IMR-90 (cell line): ENCODE data around the gene OSM. TPM values are rescaled to one million over a fixed set of nuclear protein-coding genes. Genes with fewer than 3 reads are reported as not detected.
A peak's percentile ranks its signal among the peaks of the same experiment; 100 is the strongest.

Experiments
- ATAC-seq: fragments of 200-7000 bp; cut with Tn5 transposase; 2 replicates; pipeline ENCODE4 v1.9.1; 2020; ENCODE audit warnings: low read depth, mild to moderate bottlenecking, moderate library complexity
- BruUV-seq: library from RNA; stranded (reverse); fragments of 400-500 nt; replicated peaks from 2 replicates; lab custom pipeline; 2021; lab: Mats Ljungman, UMichigan
- CTCF ChIA-PET: fragments of 300-600 bp; formaldehyde crosslinking; extraction: SDS; loops from one replicate; lab custom pipeline; 2021; ENCODE audit warnings: antibody characterized with exemption; lab: Yijun Ruan, JAX
- POLR2A ChIA-PET: fragments of 300-600 bp; sonication (Branson Sonifier 250); formaldehyde crosslinking; loops from one replicate; lab custom pipeline; 2022; ENCODE audit warnings: antibody characterized with exemption; ENCODE audit not compliant: unreplicated experiment; lab: Charles Lee
- DNase-seq: peaks from one replicate; pipeline ENCODE4 v3.0.0; 2013
- H2AFZ ChIP-seq: replicated peaks from 2 replicates; pipeline ENCODE3; 2013; ENCODE audit warnings: low read length, mild to moderate bottlenecking; ENCODE audit not compliant: poor library complexity
- H2AK5ac ChIP-seq: 2 replicates; pipeline ENCODE4 v1.6.1; 2013; ENCODE audit warnings: low read depth, low read length, inconsistent platforms
- H2AK9ac ChIP-seq: replicated peaks from 2 replicates; pipeline ENCODE3; 2013; ENCODE audit warnings: mild to moderate bottlenecking, low read depth, low read length, moderate library complexity; ENCODE audit not compliant: poor library complexity
- H2BK120ac ChIP-seq: 2 replicates; pipeline ENCODE4 v1.6.1; 2013; ENCODE audit warnings: low read depth, low read length, inconsistent platforms
- H2BK15ac ChIP-seq: 3 replicates; pipeline ENCODE4 v1.6.1; 2013; ENCODE audit warnings: low read depth, low read length, inconsistent platforms
- H2BK20ac ChIP-seq: 2 replicates; pipeline ENCODE4 v1.6.1; 2013; ENCODE audit warnings: low read depth, mild to moderate bottlenecking, inconsistent platforms, low read length, moderate library complexity
- H2BK5ac ChIP-seq: 2 replicates; pipeline ENCODE4 v1.6.1; 2013; ENCODE audit warnings: mild to moderate bottlenecking, low read depth, low read length, inconsistent platforms; ENCODE audit not compliant: poor library complexity, severe bottlenecking
- H3K14ac ChIP-seq: replicated peaks from 2 replicates; pipeline ENCODE4 v1.6.1; 2013; ENCODE audit warnings: low read depth, low read length, inconsistent platforms
- H3K18ac ChIP-seq: 2 replicates; pipeline ENCODE4 v1.6.1; 2013; ENCODE audit warnings: low read depth, low read length, control low read depth
- H3K23ac ChIP-seq: 2 replicates; pipeline ENCODE4 v1.6.1; 2013; ENCODE audit warnings: low read depth, low read length, inconsistent platforms
- H3K27ac ChIP-seq: 2 replicates; pipeline ENCODE4 v1.5.1; 2013; ENCODE audit warnings: mild to moderate bottlenecking, control low read depth, low read length; ENCODE audit not compliant: insufficient read depth
- H3K27me3 ChIP-seq: 2 replicates; pipeline ENCODE4 v1.6.1; 2013; ENCODE audit warnings: low read length; ENCODE audit not compliant: control insufficient read depth, insufficient read depth
- H3K36me3 ChIP-seq: 2 replicates; pipeline ENCODE4 v1.6.1; 2013; ENCODE audit warnings: low read length, mixed read lengths; ENCODE audit not compliant: control insufficient read depth, insufficient read depth
- H3K4ac ChIP-seq: 2 replicates; pipeline ENCODE4 v1.6.1; 2013; ENCODE audit warnings: low read depth, low read length, inconsistent platforms
- H3K4me1 ChIP-seq: 2 replicates; pipeline ENCODE4 v1.6.1; 2013; ENCODE audit warnings: low read length, mixed read lengths; ENCODE audit not compliant: control insufficient read depth, insufficient read depth
- H3K4me2 ChIP-seq: 2 replicates; pipeline ENCODE4 v1.6.1; 2013; ENCODE audit warnings: low read depth, mild to moderate bottlenecking, control low read depth, low read length, moderate library complexity
- H3K4me3 ChIP-seq: 2 replicates; pipeline ENCODE4 v1.5.1; 2013; ENCODE audit warnings: low read depth, mild to moderate bottlenecking, control low read depth, low read length, moderate library complexity; ENCODE audit not compliant: insufficient read depth
- H3K56ac ChIP-seq: 2 replicates; pipeline ENCODE4 v1.6.1; 2013; ENCODE audit warnings: low read length, inconsistent platforms; ENCODE audit not compliant: insufficient read depth; ENCODE audit errors: extremely low read depth
- H3K79me1 ChIP-seq, 2 experiments: 2 replicates each; pipeline ENCODE4 v1.6.1; 2013; ENCODE audit warnings: low read length in 2 of 2, inconsistent platforms in 1 of 2, low read depth in 1 of 2
- H3K9ac ChIP-seq: 2 replicates; pipeline ENCODE4 v1.6.1; 2013; ENCODE audit warnings: low read depth, low read length, control low read depth
- H3K9me1 ChIP-seq: 2 replicates; pipeline ENCODE4 v1.6.1; 2013; ENCODE audit warnings: low read length, inconsistent platforms; ENCODE audit not compliant: insufficient read depth
- H3K9me3 ChIP-seq: 2 replicates; pipeline ENCODE4 v1.6.1; 2013; ENCODE audit warnings: low read length; ENCODE audit not compliant: control insufficient read depth, insufficient read depth
- H4K20me1 ChIP-seq: 2 replicates; pipeline ENCODE4 v1.6.1; 2013; ENCODE audit warnings: low read length, inconsistent platforms; ENCODE audit not compliant: insufficient read depth
- H4K5ac ChIP-seq: 2 replicates; pipeline ENCODE4 v1.6.1; 2013; ENCODE audit warnings: mild to moderate bottlenecking, low read depth, low read length, control low read depth
- H4K8ac ChIP-seq, 2 experiments: 2 replicates each; pipeline ENCODE4 v1.6.1; 2013; ENCODE audit warnings: low read depth in 2 of 2, low read length in 2 of 2, control low read depth in 1 of 2, inconsistent platforms in 1 of 2
- H4K91ac ChIP-seq: 2 replicates; pipeline ENCODE4 v1.6.1; 2013; ENCODE audit warnings: low read depth, low read length, inconsistent platforms; ENCODE audit not compliant: insufficient read depth
- BHLHE40 ChIP-seq: fragments of 150-350 bp; IDR thresholded peaks from 2 replicates; pipeline ENCODE4 v1.6.1; 2016; ENCODE audit warnings: mild to moderate bottlenecking, low read depth, low read length
- FOS ChIP-seq: fragments of 150-350 bp; IDR thresholded peaks from 2 replicates; pipeline ENCODE4 v1.6.1; 2016; ENCODE audit warnings: low read depth, low read length
- MAZ ChIP-seq: IDR thresholded peaks from 2 replicates; pipeline ENCODE4 v1.6.1; 2012; ENCODE audit warnings: low read depth, mild to moderate bottlenecking, low read length, improper control_type of control experiment, moderate library complexity, borderline replicate concordance
- WGBS, 2 experiments: methylation state at CpG; one replicate each; pipeline versions ENCODE4 v1.1.5 to v1.1.7; 2013; ENCODE audit warnings: missing lambda C conversion rate in 2 of 2; ENCODE audit not compliant: insufficient read length in 1 of 2; ENCODE audit errors: extremely low coverage in 2 of 2; 5-methylcytosine and 5-hydroxymethylcytosine counted together
- dilution Hi-C: fragments of 300-500 bp; cut with HindIII; formaldehyde crosslinking; loops from one replicate; pipeline ENCODE4 v1.14.3; 2018; ENCODE audit warnings: low sequenced_read_pairs; ENCODE audit not compliant: unreplicated experiment
- in situ Hi-C: fragments of 300-500 bp; cut with MboI; formaldehyde crosslinking; loops from 3 replicates; pipeline ENCODE4 v1.14.3; 2019; ENCODE audit warnings: low sequenced_read_pairs, inconsistent platforms, mixed read lengths
- intact Hi-C: fragments of 100-400 bp; cut with micrococcal nuclease; formaldehyde crosslinking; loops from 2 replicates; pipeline ENCODE4 v1.10.0; 2022
- polyA plus RNA-seq, 3 experiments: library from polyadenylated mRNA; depleted of rRNA; stranded (reverse); fragments of >200 nt; gene quantifications; 2 replicates each; pipeline ENCODE4 v1.2.3, GENCODE V29; 2012; ENCODE audit warnings: low replicate concordance in 1 of 3
- total RNA-seq: library from RNA; depleted of rRNA; stranded (reverse); fragments of >200 nt; gene quantifications from 2 replicates; pipeline ENCODE4 v1.2.3, GENCODE V29; 2012

Gene OSM
- total and polyA plus RNA-seq, 2 of the 4 experiments (the other 2 are of a cell fraction), result not detected

DNA sequence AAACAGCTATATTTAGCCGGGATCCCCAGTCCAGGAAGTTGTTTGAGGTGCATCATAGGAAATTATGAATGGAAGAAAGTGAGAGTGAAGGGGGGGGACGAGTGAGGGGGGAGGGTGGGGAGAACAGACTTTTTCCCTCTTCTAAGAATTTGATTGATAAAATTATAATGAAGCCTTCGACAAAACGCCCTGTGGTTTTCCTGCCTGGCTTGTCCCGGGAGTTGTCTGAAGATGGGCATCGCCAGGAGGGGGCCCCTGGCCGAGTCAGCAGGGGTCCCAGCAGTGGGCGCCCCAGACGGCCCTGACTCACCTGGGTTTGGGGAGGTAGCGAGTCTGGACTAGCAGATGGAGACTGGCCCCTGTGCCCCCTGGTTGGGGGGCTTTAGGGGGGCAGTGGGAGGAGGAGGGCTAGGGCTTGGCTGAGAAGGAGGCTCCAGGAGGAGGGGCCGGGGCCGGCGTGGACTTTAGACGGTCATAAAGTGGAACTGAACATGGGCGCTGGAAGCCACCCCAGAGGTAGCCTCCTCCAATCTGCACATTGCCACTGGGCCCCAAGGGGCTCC, 19.8 kb downstream of the OSM start:
- intact Hi-C loops, result loop anchor here (2.0 to 5.0 kb wide), 2 partner anchors 42 to 90 kb away; no protein-coding TSS in a partner anchor
- CTCF ChIA-PET, result no interaction called here
- Histone ChIP-seq H4K91ac (peak overlapping the region; percentile 99), H3K18ac (peak overlapping the region; percentile 84), H3K9ac (peak overlapping the region; percentile 100), H3K9me3 (no peaks in the 10 kb centered on the region), H2BK20ac (peak overlapping the region; percentile 77; the same call in 1 of the 2 replicates), H2BK5ac (peak overlapping the region; percentile 94), H3K4me1 (peaks cover 65% of the 10 kb centered on the region), H4K8ac (peak overlapping the region; percentile 82 to 96), H2AK5ac (peak overlapping the region; percentile 95), H2BK15ac (peak overlapping the region; percentile 89; the same call in 2 of the 3 replicates), H3K9me1 (peaks cover 25% of the 10 kb centered on the region), H3K4me3 (peak overlapping the region; percentile 87), H2BK120ac (peak overlapping the region; percentile 99), H4K20me1 (no peaks in the 10 kb centered on the region), H3K23ac (peak overlapping the region; percentile 45; the same call in 1 of the 2 replicates), H2AK9ac (peak overlapping the region; percentile 92), H3K4me2 (peak overlapping the region; percentile 94), H3K4ac (peak overlapping the region; percentile 100), H3K14ac (peak overlapping the region; percentile 98), H3K27me3 (no peaks in the 10 kb centered on the region), H3K36me3 (peaks cover 32% of the 10 kb centered on the region), H4K5ac (peak overlapping the region; percentile 100), H3K79me1 (peaks cover 37 to 49% of the 10 kb centered on the region in 2 experiments), H3K27ac (peak overlapping the region; percentile 100), H3K56ac (peak overlapping the region; percentile 72), H2AFZ (peak overlapping the region; percentile 65)
- TF ChIP-seq FOS, result peak; percentile 32; the same call in 1 of the 2 replicates
- TF ChIP-seq MAZ, result peak; percentile 61
- TF ChIP-seq BHLHE40, result no peak
- peak; percentile 1 for ATAC-seq
- POLR2A ChIA-PET, result interaction anchor here (0.6 to 1.1 kb wide), 3 partner anchors 35 to 65 kb away, joined by 3 to 4 read pairs (median 3); no protein-coding TSS in a partner anchor
- BruUV-seq, result no TSS peak
- dilution Hi-C loops, result no loop called here
- in situ Hi-C loops, result no loop called here
- WGBS, 2 experiments, result 0% methylated on average over 1 of the region's 15 CpGs; no CpG with 5 or more reads in 1 of the 2 experiments
- DNase-seq, result no peak
